Endothelial cell (in vitro differentiated cells): Measurements from ENCODE around the gene CEP162. TPM values are rescaled to one million over a fixed set of nuclear protein-coding genes. Genes with fewer than 3 reads are reported as not detected.
"Not testable (repeated sequence)": the region's sequence is repeated elsewhere in the genome, so short reads cannot be mapped to it uniquely, and the experiment has no call there.

ENCODE experiments used
- DNase-seq: peaks from one replicate; pipeline ENCODE4 v3.0.0; 2021; ENCODE audit warnings: low spot score
- H3K27ac Mint-ChIP-seq: one replicate; pipeline ENCODE4 v1.8.0; 2021; ENCODE audit warnings: mixed read lengths, inconsistent platforms; ENCODE audit not compliant: unreplicated experiment
- H3K27me3 Mint-ChIP-seq: one replicate; pipeline ENCODE4 v1.8.0; 2021; ENCODE audit warnings: mild to moderate bottlenecking, moderate library complexity, mixed read lengths, inconsistent platforms; ENCODE audit not compliant: unreplicated experiment
- H3K36me3 Mint-ChIP-seq: one replicate; pipeline ENCODE4 v1.8.0; 2021; ENCODE audit warnings: mild to moderate bottlenecking, low read depth, mixed read lengths, inconsistent platforms; ENCODE audit not compliant: unreplicated experiment
- H3K4me1 Mint-ChIP-seq: one replicate; pipeline ENCODE4 v1.8.0; 2021; ENCODE audit warnings: mild to moderate bottlenecking, mixed read lengths, inconsistent platforms; ENCODE audit not compliant: unreplicated experiment
- H3K4me3 Mint-ChIP-seq: one replicate; pipeline ENCODE4 v1.8.0; 2021; ENCODE audit warnings: mild to moderate bottlenecking, mixed read lengths, inconsistent platforms; ENCODE audit not compliant: unreplicated experiment
- H3K9me3 Mint-ChIP-seq: one replicate; pipeline ENCODE4 v1.8.0; 2021; ENCODE audit warnings: mixed read lengths, inconsistent platforms; ENCODE audit not compliant: unreplicated experiment
- total RNA-seq: library from RNA; stranded (reverse); fragmentation: NEBNext Ultra II Directional; extraction: Animal tissue kit (Norgen Biotek cat#: 25700); gene quantifications from one replicate; pipeline ENCODE4 v1.2.1, GENCODE V29; 2021; ENCODE audit not compliant: unreplicated experiment
- TF ChIP-seq, protein P1 (sequence below): fragments of 200-600 bp; sonication (generic); IDR thresholded peaks from one replicate; pipeline ENCODE4 v1.5.0; 2021; ENCODE audit warnings: antibody characterized with exemption; ENCODE audit not compliant: unreplicated experiment

CEP162 gene
- total RNA-seq, 1 donor from 2014 or later = 14.3 TPM

DNA sequence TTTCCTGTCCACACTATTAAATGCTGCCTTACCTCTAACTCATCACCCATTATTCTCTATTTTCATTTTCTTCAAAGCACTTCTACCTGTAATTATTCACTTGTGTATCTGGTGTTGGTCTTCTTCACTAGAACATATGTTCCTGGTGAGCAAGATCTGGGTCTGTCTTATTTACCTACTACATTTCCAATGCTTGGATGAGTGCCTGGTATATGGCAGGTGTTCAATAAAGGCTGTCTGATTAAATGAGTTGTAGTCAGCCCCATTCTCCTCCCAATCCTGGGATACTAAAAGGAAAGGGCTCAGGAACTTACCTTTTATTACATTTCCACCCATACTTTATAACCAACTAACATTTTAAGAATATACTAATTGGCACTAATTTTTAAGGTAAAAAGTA, 61.0 kb downstream of the CEP162 start:
- H3K27ac Mint-ChIP-seq = no peak overlapping the region
- no peak overlapping the region for H3K4me3 Mint-ChIP-seq
- no peaks in the 10 kb centered on the region for H3K4me1 Mint-ChIP-seq
- H3K9me3 Mint-ChIP-seq = no peaks in the 10 kb centered on the region
- no peaks in the 10 kb centered on the region for H3K27me3 Mint-ChIP-seq
- TF ChIP-seq, protein P1, sequence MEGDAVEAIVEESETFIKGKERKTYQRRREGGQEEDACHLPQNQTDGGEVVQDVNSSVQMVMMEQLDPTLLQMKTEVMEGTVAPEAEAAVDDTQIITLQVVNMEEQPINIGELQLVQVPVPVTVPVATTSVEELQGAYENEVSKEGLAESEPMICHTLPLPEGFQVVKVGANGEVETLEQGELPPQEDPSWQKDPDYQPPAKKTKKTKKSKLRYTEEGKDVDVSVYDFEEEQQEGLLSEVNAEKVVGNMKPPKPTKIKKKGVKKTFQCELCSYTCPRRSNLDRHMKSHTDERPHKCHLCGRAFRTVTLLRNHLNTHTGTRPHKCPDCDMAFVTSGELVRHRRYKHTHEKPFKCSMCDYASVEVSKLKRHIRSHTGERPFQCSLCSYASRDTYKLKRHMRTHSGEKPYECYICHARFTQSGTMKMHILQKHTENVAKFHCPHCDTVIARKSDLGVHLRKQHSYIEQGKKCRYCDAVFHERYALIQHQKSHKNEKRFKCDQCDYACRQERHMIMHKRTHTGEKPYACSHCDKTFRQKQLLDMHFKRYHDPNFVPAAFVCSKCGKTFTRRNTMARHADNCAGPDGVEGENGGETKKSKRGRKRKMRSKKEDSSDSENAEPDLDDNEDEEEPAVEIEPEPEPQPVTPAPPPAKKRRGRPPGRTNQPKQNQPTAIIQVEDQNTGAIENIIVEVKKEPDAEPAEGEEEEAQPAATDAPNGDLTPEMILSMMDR = no peak
- peaks cover 6% of the 10 kb centered on the region for H3K36me3 Mint-ChIP-seq
- no peak for DNase-seq

DNA sequence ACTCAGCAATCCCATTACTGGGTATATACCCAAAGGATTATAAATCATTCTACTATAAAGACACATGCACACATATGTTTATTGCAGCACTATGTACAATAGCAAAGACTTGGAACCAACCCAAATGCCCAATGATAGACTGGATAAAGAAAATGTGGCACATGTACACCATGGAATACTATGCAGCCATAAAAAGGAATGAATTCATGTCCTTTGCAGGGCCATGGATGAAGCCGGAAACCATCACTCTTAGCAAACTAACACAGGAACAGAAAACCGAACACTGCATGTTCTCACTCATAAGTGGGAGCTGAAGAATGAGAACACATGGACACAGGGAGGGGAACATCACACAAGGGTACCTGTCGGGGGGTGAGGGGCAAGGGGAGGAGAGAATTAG, 63.1 kb downstream of the CEP162 start:
- H3K27me3 Mint-ChIP-seq, H3K9me3 Mint-ChIP-seq, H3K4me3 Mint-ChIP-seq, H3K36me3 Mint-ChIP-seq, DNase-seq, H3K27ac Mint-ChIP-seq, H3K4me1 Mint-ChIP-seq: not testable (repeated sequence)

DNA sequence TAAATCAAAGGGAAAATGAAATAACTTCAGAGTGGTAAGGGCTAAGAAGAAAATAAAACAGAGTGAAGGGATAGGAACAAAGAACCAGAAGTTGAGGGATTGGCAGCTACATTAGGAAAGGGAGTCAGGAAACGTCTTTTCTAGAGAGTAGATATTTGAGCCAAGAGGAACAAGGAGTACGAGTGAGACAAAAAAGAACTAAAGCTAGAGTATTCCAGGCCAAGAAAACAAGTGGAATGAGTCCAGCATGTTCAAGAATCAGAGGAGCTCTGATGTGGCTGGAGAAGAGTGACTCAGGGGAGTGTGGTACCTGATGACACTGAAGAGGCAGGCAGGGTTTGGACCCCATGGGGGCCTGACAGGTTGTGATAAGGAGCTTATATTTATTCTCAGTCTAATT, 66.3 kb downstream of the CEP162 start:
- H3K27me3 Mint-ChIP-seq = no peaks in the 10 kb centered on the region
- H3K4me3 Mint-ChIP-seq = no peak overlapping the region
- no peaks in the 10 kb centered on the region for H3K4me1 Mint-ChIP-seq
- DNase-seq = no peak
- no peaks in the 10 kb centered on the region for H3K9me3 Mint-ChIP-seq
- H3K36me3 Mint-ChIP-seq = peaks cover 4% of the 10 kb centered on the region
- H3K27ac Mint-ChIP-seq = no peak overlapping the region
- TF ChIP-seq, protein P1 = no peak

DNA sequence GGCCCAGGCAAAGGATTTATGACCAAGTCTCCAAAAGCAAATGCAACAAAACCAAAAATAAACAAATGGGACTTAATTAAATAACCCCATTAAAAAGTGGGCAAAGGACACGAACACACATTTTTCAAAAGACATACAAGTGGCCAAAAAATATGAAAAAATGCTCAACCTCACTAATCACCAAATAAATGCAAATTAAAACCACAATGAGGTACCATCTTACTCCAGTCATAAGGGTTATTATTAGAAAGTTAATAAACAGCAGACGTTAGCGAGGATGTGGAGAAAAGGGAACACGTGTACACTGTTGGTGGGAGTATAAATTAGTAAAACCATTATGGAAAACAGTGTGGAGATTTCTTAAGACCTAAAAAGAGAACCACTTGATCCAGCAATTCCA, 71.1 kb downstream of the CEP162 start:
- Mint-ChIP-seq H3K36me3 (peaks cover 17% of the 10 kb centered on the region), H3K4me3 (no peak overlapping the region), H3K27me3 (no peaks in the 10 kb centered on the region), H3K4me1 (no peaks in the 10 kb centered on the region), H3K27ac (no peak overlapping the region), H3K9me3 (no peaks in the 10 kb centered on the region)
- TF ChIP-seq, protein P1 = no peak
- no peak for DNase-seq

DNA sequence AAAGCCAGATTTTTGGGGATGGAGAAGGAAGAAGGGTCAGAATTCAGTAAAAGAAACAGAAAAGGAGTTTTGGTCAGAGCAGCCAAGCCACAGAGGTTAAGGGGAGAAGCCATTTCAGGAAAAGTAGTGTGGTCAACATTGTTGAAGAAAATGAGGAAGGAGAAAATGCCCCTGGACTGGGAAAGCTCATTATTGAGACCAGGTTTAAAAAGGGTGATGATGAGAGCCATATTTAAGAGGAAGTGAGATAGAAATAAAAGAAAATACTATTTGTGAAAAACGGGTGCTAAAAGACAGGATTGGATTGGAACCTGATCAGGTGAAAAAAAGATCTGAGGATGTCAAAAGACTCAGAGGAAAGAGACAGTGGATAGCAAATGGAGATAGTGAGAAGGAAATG, 75.8 kb downstream of the CEP162 start:
- no peak for DNase-seq
- no peaks in the 10 kb centered on the region for H3K9me3 Mint-ChIP-seq
- peaks cover 2% of the 10 kb centered on the region for H3K4me1 Mint-ChIP-seq
- TF ChIP-seq, protein P1 = no peak
- no peaks in the 10 kb centered on the region for H3K27me3 Mint-ChIP-seq
- H3K4me3 Mint-ChIP-seq = no peak overlapping the region
- H3K36me3 Mint-ChIP-seq = peaks cover 17% of the 10 kb centered on the region
- H3K27ac Mint-ChIP-seq = no peak overlapping the region

DNA sequence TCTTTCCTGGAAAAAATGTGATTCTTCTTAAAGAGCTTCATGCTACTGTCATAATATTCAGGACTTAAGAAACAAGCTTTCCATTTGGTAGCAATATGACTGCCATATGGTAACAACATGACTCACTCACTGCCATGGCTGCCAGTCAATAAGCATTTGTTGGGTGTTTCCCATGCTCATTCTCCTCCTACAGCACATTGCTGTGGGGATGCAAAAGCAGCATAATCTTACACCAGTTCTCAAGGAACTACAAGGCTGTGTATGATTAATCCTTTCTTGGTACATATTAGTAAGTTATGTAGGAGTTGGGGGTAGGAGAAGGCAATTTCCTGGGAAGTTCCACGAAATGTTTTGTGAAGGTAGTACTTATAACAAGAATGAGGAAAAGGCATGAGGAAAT, 76.7 kb downstream of the CEP162 start:
- no peak overlapping the region for H3K4me3 Mint-ChIP-seq
- no peak for DNase-seq
- H3K27ac Mint-ChIP-seq = no peak overlapping the region
- H3K4me1 Mint-ChIP-seq = peaks cover 2% of the 10 kb centered on the region
- H3K27me3 Mint-ChIP-seq = no peaks in the 10 kb centered on the region
- H3K36me3 Mint-ChIP-seq = peaks cover 17% of the 10 kb centered on the region
- H3K9me3 Mint-ChIP-seq = no peaks in the 10 kb centered on the region
- TF ChIP-seq, protein P1 = no peak
